GM12892 (cell line): Measurements from ENCODE around the gene GBA3.

ENCODE experiments used
- DNase-seq: peaks from one replicate; pipeline ENCODE4 v3.0.0; 2011; ENCODE audit not compliant: insufficient read length
- FAIRE-seq: peaks from 2 replicates; lab custom pipeline; 2011; peaks lifted over from hg19 to GRCh38; lab: Jason Lieb, UNC
- POLR2A ChIP-seq: IDR thresholded peaks from 2 replicates; pipeline ENCODE4 v1.6.1; 2011; ENCODE audit warnings: low read depth, low read length, control low read depth
- POLR2AphosphoS5 ChIP-seq: IDR thresholded peaks from 2 replicates; pipeline ENCODE4 v1.6.1; 2011; ENCODE audit warnings: low read depth, low read length, control low read depth
- TAF1 ChIP-seq: IDR thresholded peaks from 2 replicates; pipeline ENCODE4 v1.6.1; 2011; ENCODE audit warnings: low read depth, mild to moderate bottlenecking, control low read depth, low read length, borderline replicate concordance

GBA3 gene

GRCh38 chr4:22708961-22709360 lies 16.2 kb downstream of the GBA3 start:
- DNase-seq (no peak), FAIRE-seq (no peak)
- no peak for TF ChIP-seq POLR2AphosphoS5
- no peak for TF ChIP-seq TAF1
- TF ChIP-seq POLR2A, result no peak

GRCh38 chr4:22712105-22712504 lies 19.4 kb downstream of the GBA3 start:
- FAIRE-seq, result no peak
- TF ChIP-seq POLR2AphosphoS5 (no peak), POLR2A (no peak), TAF1 (no peak)

GRCh38 chr4:22712529-22712928 lies 19.8 kb downstream of the GBA3 start:
- DNase-seq (no peak), FAIRE-seq (no peak)
- TF ChIP-seq TAF1, result no peak
- TF ChIP-seq POLR2AphosphoS5, result no peak
- TF ChIP-seq POLR2A, result no peak

More at GRCh38 chr4:22712105-22712504, 19.4 kb downstream of the GBA3 start:
- DNase-seq, result no peak

GRCh38 chr4:22713841-22714240 lies 21.1 kb downstream of the GBA3 start:
- FAIRE-seq (no peak), DNase-seq (no peak)
- TF ChIP-seq POLR2A, result no peak
- TF ChIP-seq TAF1, result no peak
- TF ChIP-seq POLR2AphosphoS5, result no peak

GRCh38 chr4:22719218-22719617 lies 26.5 kb downstream of the GBA3 start:
- TF ChIP-seq POLR2A (no peak), TAF1 (no peak), POLR2AphosphoS5 (no peak)
- no peak for FAIRE-seq
- DNase-seq, result no peak

- no peak for TF ChIP-seq TAF1
- TF ChIP-seq POLR2AphosphoS5, result no peak
- TF ChIP-seq POLR2A, result no peak
- no peak for DNase-seq
- FAIRE-seq, result no peak
Observed at GRCh38 chr4:22720091-22720490, 27.4 kb downstream of the GBA3 start.

- no peak for FAIRE-seq
- TF ChIP-seq POLR2A (no peak), TAF1 (no peak), POLR2AphosphoS5 (no peak)
- no peak for DNase-seq
Observed at GRCh38 chr4:22721204-22721603, 28.5 kb downstream of the GBA3 start.

GRCh38 chr4:22730021-22730420 lies 37.3 kb downstream of the GBA3 start:
- FAIRE-seq (no peak), DNase-seq (no peak)
- no peak for TF ChIP-seq TAF1
- no peak for TF ChIP-seq POLR2A
- TF ChIP-seq POLR2AphosphoS5, result no peak

- FAIRE-seq (no peak), DNase-seq (no peak)
- TF ChIP-seq TAF1 (no peak), POLR2A (no peak), POLR2AphosphoS5 (no peak)
Observed at GRCh38 chr4:22733816-22734215, 41.1 kb downstream of the GBA3 start.

GRCh38 chr4:22736912-22737311 lies 44.2 kb downstream of the GBA3 start:
- no peak for TF ChIP-seq POLR2AphosphoS5
- TF ChIP-seq TAF1, result no peak
- no peak for TF ChIP-seq POLR2A
- FAIRE-seq (no peak), DNase-seq (no peak)

- TF ChIP-seq POLR2A, result no peak
- no peak for TF ChIP-seq TAF1
- TF ChIP-seq POLR2AphosphoS5, result no peak
- no peak for FAIRE-seq
- no peak for DNase-seq
Observed at GRCh38 chr4:22739968-22740367, 47.2 kb downstream of the GBA3 start.

GRCh38 chr4:22741744-22742143 lies 49.0 kb downstream of the GBA3 start:
- DNase-seq (no peak), FAIRE-seq (no peak)
- TF ChIP-seq TAF1 (no peak), POLR2AphosphoS5 (no peak), POLR2A (no peak)
